NB4 (cell line): ENCODE results near the gene ZNF543.
A peak's percentile ranks its signal among the peaks of the same experiment; 100 is the strongest.

Experiments used
- DNase-seq: peaks from one replicate; pipeline ENCODE4 v3.0.0; 2010; ENCODE audit warnings: low read depth
- H3K4me3 ChIP-seq: one replicate; pipeline ENCODE4 v1.5.1; 2011; ENCODE audit warnings: mild to moderate bottlenecking, low read depth, low read length, moderate library complexity
- MAX ChIP-seq: IDR thresholded peaks from 2 replicates; pipeline ENCODE4 v1.6.1; 2011; ENCODE audit warnings: low read depth, low read length
- MYC ChIP-seq: IDR thresholded peaks from 2 replicates; pipeline ENCODE4 v1.6.1; 2011; ENCODE audit warnings: low read depth, low read length
- POLR2A ChIP-seq: IDR thresholded peaks from 2 replicates; pipeline ENCODE4 v1.6.1; 2011; ENCODE audit warnings: mild to moderate bottlenecking; ENCODE audit not compliant: insufficient read length; ENCODE audit errors: extremely low read depth
- TF ChIP-seq, protein P1 (sequence below): IDR thresholded peaks from one replicate; pipeline ENCODE4 v1.5.1; 2012; ENCODE audit warnings: low read depth, low read length

The ZNF543 gene

GRCh38 chr19:57359300-57359699 lies 39.0 kb downstream of the ZNF543 start:
- DNase-seq = no peak
- no peak overlapping the region for H3K4me3 ChIP-seq
- TF ChIP-seq, protein P1, sequence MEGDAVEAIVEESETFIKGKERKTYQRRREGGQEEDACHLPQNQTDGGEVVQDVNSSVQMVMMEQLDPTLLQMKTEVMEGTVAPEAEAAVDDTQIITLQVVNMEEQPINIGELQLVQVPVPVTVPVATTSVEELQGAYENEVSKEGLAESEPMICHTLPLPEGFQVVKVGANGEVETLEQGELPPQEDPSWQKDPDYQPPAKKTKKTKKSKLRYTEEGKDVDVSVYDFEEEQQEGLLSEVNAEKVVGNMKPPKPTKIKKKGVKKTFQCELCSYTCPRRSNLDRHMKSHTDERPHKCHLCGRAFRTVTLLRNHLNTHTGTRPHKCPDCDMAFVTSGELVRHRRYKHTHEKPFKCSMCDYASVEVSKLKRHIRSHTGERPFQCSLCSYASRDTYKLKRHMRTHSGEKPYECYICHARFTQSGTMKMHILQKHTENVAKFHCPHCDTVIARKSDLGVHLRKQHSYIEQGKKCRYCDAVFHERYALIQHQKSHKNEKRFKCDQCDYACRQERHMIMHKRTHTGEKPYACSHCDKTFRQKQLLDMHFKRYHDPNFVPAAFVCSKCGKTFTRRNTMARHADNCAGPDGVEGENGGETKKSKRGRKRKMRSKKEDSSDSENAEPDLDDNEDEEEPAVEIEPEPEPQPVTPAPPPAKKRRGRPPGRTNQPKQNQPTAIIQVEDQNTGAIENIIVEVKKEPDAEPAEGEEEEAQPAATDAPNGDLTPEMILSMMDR = no peak
- TF ChIP-seq MYC (no peak), POLR2A (no peak), MAX (no peak)

DNA sequence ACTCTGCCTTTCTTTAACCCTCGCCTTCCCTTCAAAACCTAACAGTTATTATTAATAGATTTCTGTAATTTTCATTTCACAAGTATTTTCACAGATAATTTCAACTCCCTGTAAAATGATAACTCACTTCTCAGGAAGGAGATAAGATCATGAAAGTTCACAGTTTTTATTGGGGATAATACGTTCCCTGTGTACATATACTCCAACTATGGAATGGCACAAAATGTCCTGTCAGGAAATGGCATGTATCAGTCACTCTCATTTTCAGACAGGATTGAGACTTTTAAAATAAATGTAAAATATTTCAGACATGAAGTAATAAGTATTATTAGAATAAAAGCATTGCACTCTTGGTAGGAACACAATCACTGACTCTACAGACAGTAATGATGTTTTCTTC lies 42.1 kb downstream of the ZNF543 start:
- no peak for DNase-seq
- peak overlapping the region; percentile 80 for H3K4me3 ChIP-seq
- no peak for TF ChIP-seq MAX
- no peak for TF ChIP-seq MYC
- TF ChIP-seq, protein P1 = no peak
- TF ChIP-seq POLR2A = no peak

DNA sequence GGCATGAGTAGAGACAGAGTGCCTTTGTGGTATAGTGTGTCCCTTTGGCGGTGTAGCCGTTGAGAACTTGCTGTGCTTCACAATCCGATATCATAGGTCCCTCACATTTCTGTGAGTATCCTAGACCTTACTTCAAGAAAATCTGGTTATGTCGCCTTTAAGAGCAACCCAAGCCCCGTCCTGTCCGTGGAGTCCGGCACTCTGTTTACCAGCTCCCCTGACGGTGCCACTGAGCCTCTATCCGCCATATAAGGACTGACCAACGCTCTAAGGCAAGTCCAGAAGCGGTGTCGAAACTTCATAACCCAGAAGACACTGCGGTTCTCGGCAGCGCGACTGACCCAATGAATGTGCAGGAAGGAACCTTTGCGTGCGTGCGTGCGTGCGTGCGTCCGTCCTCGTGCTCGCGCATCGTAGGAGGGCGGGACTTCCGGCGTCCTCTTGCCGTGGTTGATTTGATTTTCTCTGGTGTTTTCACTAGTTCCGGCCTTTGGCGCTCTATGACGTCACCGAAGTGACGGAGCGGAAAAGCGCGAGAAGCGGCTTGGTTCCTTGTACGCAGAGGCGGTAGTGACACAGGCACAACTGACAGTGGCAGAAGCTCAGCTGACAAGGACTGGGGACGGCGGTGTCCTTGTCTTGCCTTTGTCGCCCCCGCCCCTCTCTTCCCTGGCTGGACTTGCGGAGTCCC lies 42.9 kb downstream of the ZNF543 start, which contains the start of the genes TRAPPC2B and ZNF547:
TSS of gene TRAPPC2B (plus strand) at position 555 of the 691 bp plus-strand sequence. CDS start 1,283 bp downstream, outside the sequence.
TSS of gene ZNF547 (plus strand) at position 555 of the 691 bp plus-strand sequence. CDS start 5,005 bp downstream, outside the sequence.
- peak within 1 kb of the TSS; percentile 82 for H3K4me3 ChIP-seq
- TF ChIP-seq, protein P1 = no peak
- TF ChIP-seq POLR2A (peak; percentile 45), MAX (peak; percentile 73), MYC (peak; percentile 49; the same call in 1 of the 2 replicates)
- DNase-seq = peak; percentile 98

- peak overlapping the region; percentile 82 for H3K4me3 ChIP-seq
- TF ChIP-seq MYC (no peak), MAX (no peak), POLR2A (no peak)
- TF ChIP-seq, protein P1 = no peak
- DNase-seq = peak; percentile 2
Measured at GRCh38 chr19:57363688-57364181, 43.5 kb downstream of the ZNF543 start.

- TF ChIP-seq, protein P1 = no peak
- TF ChIP-seq POLR2A (no peak), MYC (no peak), MAX (no peak)
Measured at GRCh38 chr19:57366776-57367175, 46.5 kb downstream of the ZNF543 start.

More at GRCh38 chr19:57366776-57367175, 46.5 kb downstream of the ZNF543 start:
- no peak for DNase-seq
- no peak overlapping the region for H3K4me3 ChIP-seq
